HCT116 (cell line): ENCODE results near the gene GPC5. TPM values are rescaled to one million over a fixed set of nuclear protein-coding genes. Genes with fewer than 3 reads are reported as not detected.

ENCODE experiments used
- ATAC-seq: fragments of 200-7000 bp; cut with Tn5 transposase; 2 replicates; pipeline ENCODE4 v1.9.1; 2020; ENCODE audit warnings: mild to moderate bottlenecking, moderate library complexity
- BruUV-seq: library from RNA; stranded (reverse); fragments of 400-500 nt; replicated peaks from 2 replicates; lab custom pipeline; 2021; lab: Mats Ljungman, UMichigan
- CTCF ChIA-PET: fragments of 300-600 bp; sonication (Branson Sonifier 250); formaldehyde crosslinking; loops from one replicate; lab custom pipeline; 2021; ENCODE audit warnings: antibody characterized with exemption; lab: Charles Lee
- POLR2A ChIA-PET: fragments of 300-600, 350-600 bp; sonication (Branson Sonifier 250); formaldehyde crosslinking; loops from one replicate; lab custom pipeline; 2021; ENCODE audit warnings: antibody characterized with exemption; lab: Charles Lee
- RAD21 ChIA-PET, 2 experiments: fragments of 300-600 bp; sonication (Branson Sonifier 250); formaldehyde crosslinking; loops; one replicate each; lab custom pipeline; 2023; ENCODE audit warnings: low total read pairs in 2 of 2; ENCODE audit not compliant: uncharacterized antibody in 2 of 2, unreplicated experiment in 2 of 2, low non-redundant PET in 1 of 2; lab: Charles Lee
- DNase-seq: peaks from one replicate; pipeline ENCODE4 v3.0.0-alpha.2; 2010; ENCODE audit warnings: low read depth, low spot score
- H2AFZ ChIP-seq: fragments of 200-600 bp; shearing (Covaris generic), sonication (generic); 2 replicates; pipeline ENCODE4 v1.6.1; 2017; ENCODE audit warnings: low read depth, mixed run types, mixed read lengths, antibody characterized with exemption, low read length; ENCODE audit not compliant: poor library complexity, severe bottlenecking
- H3K27ac ChIP-seq: 2 replicates; pipeline ENCODE4 v1.5.1; 2012; ENCODE audit warnings: low read depth, low read length
- H3K27me3 ChIP-seq: fragments of 200-600 bp; sonication (generic); 2 replicates; pipeline ENCODE4 v1.6.1; 2016; ENCODE audit warnings: mixed run types, low read length, mixed read lengths; ENCODE audit not compliant: insufficient read depth
- H3K36me3 ChIP-seq, 2 experiments: fragments of 200-500 bp in 1 of 2; fragments of 200-600 bp in 1 of 2; sonication (Bioruptor generic) in 1 of 2; sonication (generic) in 1 of 2; 2 replicates each; pipeline versions ENCODE4 v1.5.1 to v1.6.1; 2014 to 2016; ENCODE audit warnings: low read length in 2 of 2, inconsistent platforms in 1 of 2, mixed read lengths in 1 of 2, mixed run types in 1 of 2; ENCODE audit not compliant: insufficient read depth in 2 of 2, control insufficient read depth in 1 of 2
- H3K4me1 ChIP-seq, 2 experiments: fragments of 200-600 bp in 1 of 2; sonication (generic) in 1 of 2; 2 replicates each; pipeline versions ENCODE4 v1.5.1 to v1.6.1; 2012 to 2017; ENCODE audit warnings: low read length in 2 of 2, inconsistent platforms in 1 of 2, mild to moderate bottlenecking in 1 of 2, mixed read lengths in 1 of 2, mixed run types in 1 of 2, moderate library complexity in 1 of 2; ENCODE audit not compliant: insufficient read depth in 2 of 2, control insufficient read depth in 1 of 2
- H3K4me2 ChIP-seq: fragments of 200-600 bp; sonication (generic); 2 replicates; pipeline ENCODE4 v1.6.1; 2017; ENCODE audit warnings: mixed run types, low read length, mixed read lengths
- H3K4me3 ChIP-seq, 2 experiments: fragments of 200-600 bp in 1 of 2; sonication (generic) in 1 of 2; replicated peaks in 1 of 2; 2 replicates each; pipeline ENCODE4 v1.5.1; 2011 to 2016; ENCODE audit warnings: low read length in 2 of 2, control low read depth in 1 of 2, low read depth in 1 of 2, mild to moderate bottlenecking in 1 of 2, mixed read lengths in 1 of 2, mixed run types in 1 of 2
- H3K79me2 ChIP-seq: fragments of 200-600 bp; sonication (generic); 2 replicates; pipeline ENCODE4 v1.6.1; 2017; ENCODE audit warnings: mild to moderate bottlenecking, mixed run types, low read length, moderate library complexity, mixed read lengths; ENCODE audit not compliant: insufficient read depth
- H3K9ac ChIP-seq: fragments of 200-600 bp; sonication (generic); 2 replicates; pipeline ENCODE4 v1.6.1; 2016; ENCODE audit warnings: low read length, mixed read lengths
- H3K9me2 ChIP-seq: fragments of 200-600 bp; sonication (generic), shearing (Covaris generic); 2 replicates; pipeline ENCODE4 v1.6.1; 2017; ENCODE audit warnings: mixed run types, mild to moderate bottlenecking, moderate library complexity; ENCODE audit not compliant: insufficient read depth
- H3K9me3 ChIP-seq, 2 experiments: fragments of 200-500 bp in 1 of 2; fragments of 200-600 bp in 1 of 2; sonication (Bioruptor generic) in 1 of 2; sonication (generic) in 1 of 2; 2 replicates each; pipeline ENCODE4 v1.6.1; 2014 to 2017; ENCODE audit warnings: low read length in 2 of 2, mixed read lengths in 2 of 2, inconsistent platforms in 1 of 2, low read depth in 1 of 2, mild to moderate bottlenecking in 1 of 2, mixed run types in 1 of 2, moderate library complexity in 1 of 2; ENCODE audit not compliant: control insufficient read depth in 1 of 2, insufficient read depth in 1 of 2
- H4K20me1 ChIP-seq: fragments of 200-600 bp; sonication (generic), shearing (Covaris generic); 2 replicates; pipeline ENCODE4 v1.6.1; 2017; ENCODE audit warnings: mixed run types, mild to moderate bottlenecking, moderate library complexity; ENCODE audit not compliant: insufficient read depth
- ATF3 ChIP-seq: IDR thresholded peaks from 2 replicates; pipeline ENCODE4 v1.6.1; 2012
- CBX3 ChIP-seq: IDR thresholded peaks from 2 replicates; pipeline ENCODE4 v1.6.1; 2012; ENCODE audit warnings: low read depth
- CEBPB ChIP-seq: IDR thresholded peaks from 2 replicates; pipeline ENCODE4 v1.6.1; 2012; ENCODE audit warnings: low read depth
- EGR1 ChIP-seq: IDR thresholded peaks from 2 replicates; pipeline ENCODE4 v1.6.1; 2012; ENCODE audit warnings: low read depth
- EZH2 ChIP-seq: fragments of 200-600 bp; sonication (generic); IDR thresholded peaks from 2 replicates; pipeline ENCODE4 v1.6.1; 2017; ENCODE audit warnings: antibody characterized with exemption, mixed run types
- JUND ChIP-seq: IDR thresholded peaks from 2 replicates; pipeline ENCODE4 v1.6.1; 2012
- MAX ChIP-seq: IDR thresholded peaks from 2 replicates; pipeline ENCODE4 v1.6.1; 2012
- POLR2A ChIP-seq: IDR thresholded peaks from 2 replicates; pipeline ENCODE4 v1.7.0; 2011; ENCODE audit warnings: borderline replicate concordance; ENCODE audit not compliant: insufficient read depth, insufficient read length; ENCODE audit errors: extremely low read depth
- POLR2AphosphoS5 ChIP-seq: IDR thresholded peaks from 2 replicates; pipeline ENCODE4 v1.6.1; 2011; ENCODE audit warnings: mild to moderate bottlenecking, low read depth, low read length, moderate library complexity
- SIN3A ChIP-seq: IDR thresholded peaks from 2 replicates; pipeline ENCODE4 v1.6.1; 2012; ENCODE audit warnings: low read depth
- SP1 ChIP-seq: IDR thresholded peaks from 2 replicates; pipeline ENCODE4 v1.6.1; 2012; ENCODE audit warnings: low read depth
- SRF ChIP-seq: IDR thresholded peaks from 2 replicates; pipeline ENCODE4 v1.6.1; 2012; ENCODE audit warnings: low read depth
- TCF7L2 ChIP-seq: IDR thresholded peaks from 2 replicates; pipeline ENCODE4 v1.7.0; 2011; ENCODE audit warnings: borderline replicate concordance, inconsistent platforms; ENCODE audit not compliant: insufficient read depth, insufficient read length; ENCODE audit errors: extremely low read depth
- YY1 ChIP-seq: IDR thresholded peaks from 2 replicates; pipeline ENCODE4 v1.6.1; 2011; ENCODE audit warnings: low read length, low read depth, moderate library complexity, mild to moderate bottlenecking; ENCODE audit not compliant: insufficient replicate concordance; ENCODE audit errors: extremely low read depth
- ZNF274 ChIP-seq: fragments of 200-500 bp; sonication (Bioruptor generic); IDR thresholded peaks from 2 replicates; pipeline ENCODE4 v1.6.1; 2014; ENCODE audit warnings: mild to moderate bottlenecking, low read depth, low read length, inconsistent platforms
- intact Hi-C: fragments of 100-400 bp; cut with micrococcal nuclease; formaldehyde crosslinking; loops from 2 replicates; pipeline ENCODE4 v1.10.0; 2022
- total RNA-seq: library from RNA; stranded (reverse); gene quantifications from one replicate; pipeline ENCODE4 v1.2.1, GENCODE V29; 2021; ENCODE audit not compliant: unreplicated experiment
- TF ChIP-seq, protein P1 (sequence below), 3 experiments: fragments of 200-600 bp in 1 of 3; sonication (generic) in 1 of 3; IDR thresholded peaks in 2 of 3; conservative IDR thresholded peaks in 1 of 3; 2 replicates each; pipeline ENCODE4 v1.5.1; 2012 to 2017; ENCODE audit warnings: low read depth in 2 of 3, low read length in 2 of 3, antibody characterized with exemption in 1 of 3, borderline replicate concordance in 1 of 3, control low read depth in 1 of 3, mild to moderate bottlenecking in 1 of 3, mixed read lengths in 1 of 3, mixed run types in 1 of 3, moderate library complexity in 1 of 3; ENCODE audit not compliant: insufficient read depth in 1 of 3
- TF ChIP-seq, protein P2 (sequence below): IDR thresholded peaks from 2 replicates; pipeline ENCODE4 v1.6.1; 2012; ENCODE audit warnings: low read depth

The GPC5 gene
- total RNA-seq, 1 experiment from 2014 or later = not detected

- TF ChIP-seq, protein P1, sequence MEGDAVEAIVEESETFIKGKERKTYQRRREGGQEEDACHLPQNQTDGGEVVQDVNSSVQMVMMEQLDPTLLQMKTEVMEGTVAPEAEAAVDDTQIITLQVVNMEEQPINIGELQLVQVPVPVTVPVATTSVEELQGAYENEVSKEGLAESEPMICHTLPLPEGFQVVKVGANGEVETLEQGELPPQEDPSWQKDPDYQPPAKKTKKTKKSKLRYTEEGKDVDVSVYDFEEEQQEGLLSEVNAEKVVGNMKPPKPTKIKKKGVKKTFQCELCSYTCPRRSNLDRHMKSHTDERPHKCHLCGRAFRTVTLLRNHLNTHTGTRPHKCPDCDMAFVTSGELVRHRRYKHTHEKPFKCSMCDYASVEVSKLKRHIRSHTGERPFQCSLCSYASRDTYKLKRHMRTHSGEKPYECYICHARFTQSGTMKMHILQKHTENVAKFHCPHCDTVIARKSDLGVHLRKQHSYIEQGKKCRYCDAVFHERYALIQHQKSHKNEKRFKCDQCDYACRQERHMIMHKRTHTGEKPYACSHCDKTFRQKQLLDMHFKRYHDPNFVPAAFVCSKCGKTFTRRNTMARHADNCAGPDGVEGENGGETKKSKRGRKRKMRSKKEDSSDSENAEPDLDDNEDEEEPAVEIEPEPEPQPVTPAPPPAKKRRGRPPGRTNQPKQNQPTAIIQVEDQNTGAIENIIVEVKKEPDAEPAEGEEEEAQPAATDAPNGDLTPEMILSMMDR (IDR thresholded peaks at IDR 0.05 in 2 of 3, conservative IDR thresholded peaks at IDR 0.05 in 1 of 3; ENCODE audit: borderline replicate concordance in 1 of 3, insufficient read depth in 1 of 3, low read depth in 2 of 3, low read length in 2 of 3) = no peak
- TF ChIP-seq YY1 (no peak), EZH2 (no peak)
- TF ChIP-seq, all 23 proteins: peak for 0
These were observed 860.6 kb downstream of the GPC5 start (continued) for GRCh38 chr13:92259046-92259445.

GRCh38 chr13:92259523-92259922, 861.1 kb downstream of the GPC5 start:
- ChIA-PET RAD21 (no interaction called here), POLR2A (no interaction called here), CTCF (no interaction called here)
- no peak overlapping the region for H3K9ac ChIP-seq
- ATAC-seq (no peak), DNase-seq (no peak)
- H3K36me3 ChIP-seq = no peaks in the 10 kb centered on the region
- no peaks in the 10 kb centered on the region for H3K27me3 ChIP-seq
- H3K27ac ChIP-seq = no peak overlapping the region
- H2AFZ ChIP-seq = no peak overlapping the region
- H3K4me1 ChIP-seq = no peaks in the 10 kb centered on the region
- no peak overlapping the region for H3K4me2 ChIP-seq
- intact Hi-C loops = no loop called here
- no peak overlapping the region for H3K4me3 ChIP-seq
- BruUV-seq = no TSS peak
- H4K20me1 ChIP-seq = no peaks in the 10 kb centered on the region
- no peaks in the 10 kb centered on the region for H3K79me2 ChIP-seq
- peaks cover 14 to 17% of the 10 kb centered on the region in 2 experiments; a peak in 2 of 4 replicates for H3K9me3 ChIP-seq
- TF ChIP-seq ATF3 (no peak), ZNF274 (no peak), YY1 (no peak), POLR2A (no peak), CEBPB (no peak), SRF (no peak), EGR1 (no peak), POLR2AphosphoS5 (no peak), TCF7L2 (no peak), CBX3 (no peak), EZH2 (no peak), SP1 (no peak), SIN3A (no peak), MAX (no peak), JUND (no peak)
- TF ChIP-seq, protein P2, sequence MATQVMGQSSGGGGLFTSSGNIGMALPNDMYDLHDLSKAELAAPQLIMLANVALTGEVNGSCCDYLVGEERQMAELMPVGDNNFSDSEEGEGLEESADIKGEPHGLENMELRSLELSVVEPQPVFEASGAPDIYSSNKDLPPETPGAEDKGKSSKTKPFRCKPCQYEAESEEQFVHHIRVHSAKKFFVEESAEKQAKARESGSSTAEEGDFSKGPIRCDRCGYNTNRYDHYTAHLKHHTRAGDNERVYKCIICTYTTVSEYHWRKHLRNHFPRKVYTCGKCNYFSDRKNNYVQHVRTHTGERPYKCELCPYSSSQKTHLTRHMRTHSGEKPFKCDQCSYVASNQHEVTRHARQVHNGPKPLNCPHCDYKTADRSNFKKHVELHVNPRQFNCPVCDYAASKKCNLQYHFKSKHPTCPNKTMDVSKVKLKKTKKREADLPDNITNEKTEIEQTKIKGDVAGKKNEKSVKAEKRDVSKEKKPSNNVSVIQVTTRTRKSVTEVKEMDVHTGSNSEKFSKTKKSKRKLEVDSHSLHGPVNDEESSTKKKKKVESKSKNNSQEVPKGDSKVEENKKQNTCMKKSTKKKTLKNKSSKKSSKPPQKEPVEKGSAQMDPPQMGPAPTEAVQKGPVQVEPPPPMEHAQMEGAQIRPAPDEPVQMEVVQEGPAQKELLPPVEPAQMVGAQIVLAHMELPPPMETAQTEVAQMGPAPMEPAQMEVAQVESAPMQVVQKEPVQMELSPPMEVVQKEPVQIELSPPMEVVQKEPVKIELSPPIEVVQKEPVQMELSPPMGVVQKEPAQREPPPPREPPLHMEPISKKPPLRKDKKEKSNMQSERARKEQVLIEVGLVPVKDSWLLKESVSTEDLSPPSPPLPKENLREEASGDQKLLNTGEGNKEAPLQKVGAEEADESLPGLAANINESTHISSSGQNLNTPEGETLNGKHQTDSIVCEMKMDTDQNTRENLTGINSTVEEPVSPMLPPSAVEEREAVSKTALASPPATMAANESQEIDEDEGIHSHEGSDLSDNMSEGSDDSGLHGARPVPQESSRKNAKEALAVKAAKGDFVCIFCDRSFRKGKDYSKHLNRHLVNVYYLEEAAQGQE = no peak
- H3K9me2 ChIP-seq = no peaks in the 10 kb centered on the region
